ENCODE data around the gene ATP6V0D1.

GRCh38 chr16:67518676-67519075 lies 37.7 kb upstream of the ATP6V0D1 start:
- no peak for TF ChIP-seq POLR2AphosphoS5 (IDR thresholded peaks at IDR 0.05; ENCODE audit: low read depth)
- TF ChIP-seq, protein P1, sequence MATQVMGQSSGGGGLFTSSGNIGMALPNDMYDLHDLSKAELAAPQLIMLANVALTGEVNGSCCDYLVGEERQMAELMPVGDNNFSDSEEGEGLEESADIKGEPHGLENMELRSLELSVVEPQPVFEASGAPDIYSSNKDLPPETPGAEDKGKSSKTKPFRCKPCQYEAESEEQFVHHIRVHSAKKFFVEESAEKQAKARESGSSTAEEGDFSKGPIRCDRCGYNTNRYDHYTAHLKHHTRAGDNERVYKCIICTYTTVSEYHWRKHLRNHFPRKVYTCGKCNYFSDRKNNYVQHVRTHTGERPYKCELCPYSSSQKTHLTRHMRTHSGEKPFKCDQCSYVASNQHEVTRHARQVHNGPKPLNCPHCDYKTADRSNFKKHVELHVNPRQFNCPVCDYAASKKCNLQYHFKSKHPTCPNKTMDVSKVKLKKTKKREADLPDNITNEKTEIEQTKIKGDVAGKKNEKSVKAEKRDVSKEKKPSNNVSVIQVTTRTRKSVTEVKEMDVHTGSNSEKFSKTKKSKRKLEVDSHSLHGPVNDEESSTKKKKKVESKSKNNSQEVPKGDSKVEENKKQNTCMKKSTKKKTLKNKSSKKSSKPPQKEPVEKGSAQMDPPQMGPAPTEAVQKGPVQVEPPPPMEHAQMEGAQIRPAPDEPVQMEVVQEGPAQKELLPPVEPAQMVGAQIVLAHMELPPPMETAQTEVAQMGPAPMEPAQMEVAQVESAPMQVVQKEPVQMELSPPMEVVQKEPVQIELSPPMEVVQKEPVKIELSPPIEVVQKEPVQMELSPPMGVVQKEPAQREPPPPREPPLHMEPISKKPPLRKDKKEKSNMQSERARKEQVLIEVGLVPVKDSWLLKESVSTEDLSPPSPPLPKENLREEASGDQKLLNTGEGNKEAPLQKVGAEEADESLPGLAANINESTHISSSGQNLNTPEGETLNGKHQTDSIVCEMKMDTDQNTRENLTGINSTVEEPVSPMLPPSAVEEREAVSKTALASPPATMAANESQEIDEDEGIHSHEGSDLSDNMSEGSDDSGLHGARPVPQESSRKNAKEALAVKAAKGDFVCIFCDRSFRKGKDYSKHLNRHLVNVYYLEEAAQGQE (IDR thresholded peaks at IDR 0.05; ENCODE audit: unreplicated experiment) = no peak
